Activated CD4-positive, alpha-beta T cell treated with anti-CD3 and anti-CD28 coated beads, Interleukin-2, amount 50 U/mL, for 24 hours (primary cell): ENCODE data around the gene SATB2.

Source experiments
- DNase-seq, 2 donors: peaks; one replicate each; pipeline ENCODE4 v3.0.0-alpha.2; 2020; ENCODE audit warnings: low read depth in 1 of 2, low spot score in 1 of 2

The SATB2 gene

GRCh38 chr2:199405241-199405640 is 52.5 kb downstream of the SATB2 start:
- DNase-seq, result no peak

- no peak for DNase-seq
Measured at GRCh38 chr2:199404841-199405240, 52.9 kb downstream of the SATB2 start.

GRCh38 chr2:199395311-199395710 is 62.4 kb downstream of the SATB2 start:
- no peak for DNase-seq

GRCh38 chr2:199392363-199392762 is 65.4 kb downstream of the SATB2 start:
- no peak for DNase-seq

- no peak for DNase-seq
Measured at GRCh38 chr2:199388728-199389268, 68.9 kb downstream of the SATB2 start.

- no peak for DNase-seq
Measured at GRCh38 chr2:199384043-199384442, 73.7 kb downstream of the SATB2 start.

GRCh38 chr2:199383021-199383420 is 74.7 kb downstream of the SATB2 start:
- no peak for DNase-seq

- no peak for DNase-seq
Measured at GRCh38 chr2:199382091-199382490, 75.6 kb downstream of the SATB2 start.

- no peak for DNase-seq
Measured at GRCh38 chr2:199381531-199381930, 76.2 kb downstream of the SATB2 start.

- DNase-seq, result no peak
Measured at GRCh38 chr2:199378948-199379650, 78.6 kb downstream of the SATB2 start.

GRCh38 chr2:199370150-199370780 is 87.5 kb downstream of the SATB2 start:
- no peak for DNase-seq

GRCh38 chr2:199366406-199366805 is 91.3 kb downstream of the SATB2 start:
- DNase-seq, result no peak

- DNase-seq, result no peak
Measured at GRCh38 chr2:199364153-199364552, 93.6 kb downstream of the SATB2 start.

- no peak for DNase-seq
Measured at GRCh38 chr2:199356412-199356811, 101.3 kb downstream of the SATB2 start.

GRCh38 chr2:199348871-199349270 is 108.9 kb downstream of the SATB2 start:
- no peak for DNase-seq

GRCh38 chr2:199344012-199344411 is 113.7 kb downstream of the SATB2 start:
- DNase-seq, result no peak

GRCh38 chr2:199342334-199342733 is 115.4 kb downstream of the SATB2 start:
- DNase-seq, result no peak

GRCh38 chr2:199341123-199341522 is 116.6 kb downstream of the SATB2 start:
- no peak for DNase-seq

- no peak for DNase-seq
Measured at GRCh38 chr2:199339891-199340605, 117.7 kb downstream of the SATB2 start.

GRCh38 chr2:199336546-199336945 is 121.2 kb downstream of the SATB2 start:
- DNase-seq, result no peak

- DNase-seq, result no peak
Measured at GRCh38 chr2:199335502-199335901, 122.2 kb downstream of the SATB2 start.

- DNase-seq, result no peak
Measured at GRCh38 chr2:199329466-199329865, 128.3 kb downstream of the SATB2 start.
